H1 (cell line): Measurements from ENCODE around the gene MYO9A. TPM values are rescaled to one million over a fixed set of nuclear protein-coding genes. Genes with fewer than 3 reads are reported as not detected.

Experiments used
- CTCF ChIA-PET: fragments of 300-600 bp; sonication (Branson Sonifier 250); formaldehyde crosslinking; loops from one replicate; lab custom pipeline; 2021; ENCODE audit not compliant: partially characterized antibody; lab: Charles Lee
- POLR2A ChIA-PET: fragments of 300-600 bp; sonication (Branson Sonifier 250); formaldehyde crosslinking; loops from one replicate; lab custom pipeline; 2021; ENCODE audit warnings: inconsistent platforms; ENCODE audit not compliant: partially characterized antibody; lab: Charles Lee
- DNase-seq, 2 experiments: peaks; one replicate each; pipeline versions ENCODE4 v3.0.0 to v3.0.0-alpha.2; 2010 to 2022; ENCODE audit warnings: low spot score in 2 of 2, low read depth in 1 of 2, mixed read lengths in 1 of 2
- FAIRE-seq: peaks from 2 replicates; lab custom pipeline; 2011; peaks lifted over from hg19 to GRCh38; lab: Jason Lieb, UNC
- H2AFZ ChIP-seq: 2 replicates; pipeline ENCODE4 v1.8.1; 2012; ENCODE audit warnings: low read length, inconsistent platforms
- H2AK5ac ChIP-seq: 2 replicates; pipeline ENCODE4 v1.6.1; 2013; ENCODE audit warnings: low read depth, low read length
- H2BK120ac ChIP-seq: replicated peaks from 2 replicates; pipeline ENCODE3; 2013; ENCODE audit warnings: low read depth, low read length, inconsistent platforms
- H2BK12ac ChIP-seq: 2 replicates; pipeline ENCODE4 v1.6.1; 2013; ENCODE audit warnings: low read depth, low read length
- H2BK15ac ChIP-seq: 2 replicates; pipeline ENCODE4 v1.6.1; 2013; ENCODE audit warnings: low read length
- H2BK20ac ChIP-seq: 2 replicates; pipeline ENCODE4 v1.6.1; 2013; ENCODE audit warnings: low read length
- H2BK5ac ChIP-seq: 2 replicates; pipeline ENCODE4 v1.6.1; 2013; ENCODE audit warnings: low read depth, low read length
- H3K14ac ChIP-seq: 2 replicates; pipeline ENCODE4 v1.6.1; 2013; ENCODE audit warnings: inconsistent platforms; ENCODE audit not compliant: insufficient read length
- H3K18ac ChIP-seq: 2 replicates; pipeline ENCODE4 v1.6.1; 2013; ENCODE audit warnings: low read length; ENCODE audit errors: extremely low read depth
- H3K23ac ChIP-seq: 2 replicates; pipeline ENCODE4 v1.6.1; 2013; ENCODE audit warnings: inconsistent platforms; ENCODE audit not compliant: insufficient read length
- H3K23me2 ChIP-seq: 2 replicates; pipeline ENCODE4 v1.6.1; 2013; ENCODE audit warnings: low read depth, low read length
- H3K27ac ChIP-seq: 2 replicates; pipeline ENCODE4 v1.6.1; 2011; ENCODE audit warnings: low read depth, low read length, inconsistent platforms
- H3K27me3 ChIP-seq, 4 experiments: replicated peaks in 1 of 4; 1 replicate in 1 of 4; 2 replicates in 3 of 4; pipeline versions ENCODE4 v1.6.1 to v1.8.1; 2011 to 2013; ENCODE audit warnings: low read length in 3 of 4, mild to moderate bottlenecking in 3 of 4, inconsistent platforms in 2 of 4, mixed read lengths in 2 of 4, moderate library complexity in 1 of 4; ENCODE audit not compliant: control insufficient read depth in 3 of 4, insufficient read depth in 3 of 4; ENCODE audit errors: extremely low read depth in 1 of 4
- H3K36me3 ChIP-seq, 4 experiments: 2 replicates each; pipeline versions ENCODE4 v1.6.1 to v1.8.1; 2011 to 2013; ENCODE audit warnings: mild to moderate bottlenecking in 4 of 4, low read length in 3 of 4, moderate library complexity in 2 of 4, control low read depth in 1 of 4, inconsistent platforms in 1 of 4; ENCODE audit not compliant: insufficient read depth in 4 of 4, control insufficient read depth in 2 of 4
- H3K4ac ChIP-seq: replicated peaks from 2 replicates; pipeline ENCODE3; 2013; ENCODE audit warnings: low read length, low read depth, mixed read lengths, inconsistent platforms; ENCODE audit not compliant: insufficient read length
- H3K4me1 ChIP-seq, 4 experiments: replicated peaks in 1 of 4; 1 replicate in 1 of 4; 2 replicates in 3 of 4; pipeline versions ENCODE4 v1.6.1 to v1.8.1; 2011 to 2013; ENCODE audit warnings: low read length in 3 of 4, inconsistent platforms in 2 of 4, mixed read lengths in 1 of 4; ENCODE audit not compliant: insufficient read depth in 4 of 4, control insufficient read depth in 3 of 4
- H3K4me2 ChIP-seq, 2 experiments: 2 replicates each; pipeline versions ENCODE4 v1.6.1 to v1.8.1; 2011 to 2013; ENCODE audit warnings: low read depth in 2 of 2, low read length in 2 of 2, control low read depth in 1 of 2, inconsistent platforms in 1 of 2, mild to moderate bottlenecking in 1 of 2; ENCODE audit not compliant: insufficient read depth in 1 of 2
- H3K4me3 ChIP-seq, 4 experiments: fragments of 200-600, 300-600 bp in 1 of 4; sonication (generic), shearing (Covaris generic), sonication (Bioruptor Twin) in 1 of 4; 2 replicates each; pipeline versions ENCODE4 v1.5.1 to v1.8.1; 2011 to 2016; ENCODE audit warnings: low read length in 4 of 4, low read depth in 3 of 4, control low read depth in 2 of 4, inconsistent platforms in 2 of 4, mild to moderate bottlenecking in 2 of 4, mixed read lengths in 1 of 4, moderate library complexity in 1 of 4; ENCODE audit not compliant: insufficient read depth in 2 of 4; ENCODE audit errors: extremely low read depth in 1 of 4
- H3K56ac ChIP-seq: replicated peaks from 2 replicates; pipeline ENCODE3; 2013; ENCODE audit warnings: low read depth, mild to moderate bottlenecking, mixed read lengths, low read length, inconsistent platforms; ENCODE audit not compliant: insufficient read length
- H3K79me1 ChIP-seq: 2 replicates; pipeline ENCODE4 v1.6.1; 2013; ENCODE audit warnings: low read depth, low read length, control low read depth
- H3K79me2 ChIP-seq, 2 experiments: 2 replicates each; pipeline versions ENCODE4 v1.6.1 to v1.8.1; 2012 to 2013; ENCODE audit warnings: low read length in 2 of 2, mild to moderate bottlenecking in 2 of 2, inconsistent platforms in 1 of 2; ENCODE audit not compliant: insufficient read depth in 2 of 2, control insufficient read depth in 1 of 2
- H3K9ac ChIP-seq, 4 experiments: replicated peaks in 1 of 4; 1 replicate in 1 of 4; 2 replicates in 3 of 4; pipeline versions ENCODE4 v1.6.1 to v1.8.1; 2011 to 2013; ENCODE audit warnings: low read depth in 3 of 4, low read length in 3 of 4, control low read depth in 2 of 4, mild to moderate bottlenecking in 2 of 4, moderate library complexity in 2 of 4, inconsistent platforms in 1 of 4; ENCODE audit errors: extremely low read depth in 1 of 4
- H3K9me3 ChIP-seq, 2 experiments: 2 replicates each; pipeline versions ENCODE4 v1.6.1 to v1.8.1; 2012 to 2013; ENCODE audit warnings: mild to moderate bottlenecking in 2 of 2, moderate library complexity in 2 of 2, control low read depth in 1 of 2, inconsistent platforms in 1 of 2, low read depth in 1 of 2, low read length in 1 of 2, mixed read lengths in 1 of 2; ENCODE audit not compliant: insufficient read depth in 2 of 2
- H4K20me1 ChIP-seq, 2 experiments: replicated peaks in 1 of 2; 2 replicates each; pipeline versions ENCODE3 to v1.8.1; 2011 to 2013; ENCODE audit warnings: inconsistent platforms in 2 of 2, low read length in 2 of 2, mild to moderate bottlenecking in 1 of 2; ENCODE audit not compliant: insufficient read depth in 2 of 2, control insufficient read depth in 1 of 2
- H4K5ac ChIP-seq: 2 replicates; pipeline ENCODE4 v1.6.1; 2013; ENCODE audit warnings: low read length, low read depth, mixed read lengths, inconsistent platforms; ENCODE audit not compliant: insufficient read length
- H4K8ac ChIP-seq: 2 replicates; pipeline ENCODE4 v1.8.0; 2013; ENCODE audit warnings: mild to moderate bottlenecking, moderate library complexity, low read length, inconsistent platforms; ENCODE audit not compliant: insufficient read depth; ENCODE audit errors: extremely low read depth
- H4K91ac ChIP-seq: replicated peaks from 2 replicates; pipeline ENCODE3; 2013; ENCODE audit warnings: low read length, mixed read lengths, inconsistent platforms; ENCODE audit not compliant: insufficient read length
- ASH2L ChIP-seq: fragments of 200-600, 300-600 bp; sonication (generic); IDR thresholded peaks from one replicate; pipeline ENCODE4 v1.7.1; 2017; ENCODE audit warnings: low read length
- GTF2F1 ChIP-seq: IDR thresholded peaks from 2 replicates; pipeline ENCODE4 v1.6.1; 2012; ENCODE audit warnings: low read depth, low read length, improper control_type of control experiment, borderline replicate concordance
- HDAC2 ChIP-seq, 2 experiments: fragments of 300-600 bp in 1 of 2; sonication (generic) in 1 of 2; IDR thresholded peaks; 2 replicates each; pipeline ENCODE4 v1.6.1; 2011 to 2012; ENCODE audit warnings: low read depth in 2 of 2, low read length in 2 of 2, mild to moderate bottlenecking in 2 of 2, moderate library complexity in 2 of 2, borderline replicate concordance in 1 of 2, inconsistent platforms in 1 of 2
- RBBP5 ChIP-seq: IDR thresholded peaks from 2 replicates; pipeline ENCODE4 v1.7.1; 2012; ENCODE audit warnings: low read depth, mild to moderate bottlenecking, inconsistent platforms, low read length, moderate library complexity, borderline replicate concordance
- SIN3A ChIP-seq, 2 experiments: IDR thresholded peaks in 1 of 2; conservative IDR thresholded peaks in 1 of 2; 2 replicates each; pipeline ENCODE4 v1.6.1; 2011 to 2012; ENCODE audit warnings: low read length in 2 of 2, improper control_type of control experiment in 1 of 2, low read depth in 1 of 2, mild to moderate bottlenecking in 1 of 2
- WGBS, 2 experiments: shearing (Covaris generic) in 1 of 2; methylation state at CpG; one replicate each; pipeline versions ENCODE4 v1.1.6 to v1.1.7; 2013 to 2015; ENCODE audit warnings: low lambda C conversion rate in 2 of 2, mixed read lengths in 2 of 2, inconsistent platforms in 1 of 2, low coverage in 1 of 2, missing lambda C conversion rate in 1 of 2; ENCODE audit not compliant: insufficient replicate concordance in 2 of 2, insufficient coverage in 1 of 2, insufficient read length in 1 of 2; ENCODE audit errors: extremely low coverage in 1 of 2, missing lambda C conversion rate in 1 of 2; 5-methylcytosine and 5-hydroxymethylcytosine counted together
- polyA plus RNA-seq, 7 experiments: library from polyadenylated mRNA; depleted of rRNA in 3 of 7; stranded (reverse) in 5 of 7; unstranded in 2 of 7; fragments of >200 nt in 5 of 7; fragments of 200-250 nt in 2 of 7; gene quantifications; 1 replicate in 5 of 7; 2 replicates in 1 of 7; 4 replicates in 1 of 7; pipeline versions ENCODE4 v1.2.1 to v1.2.3, GENCODE V29; 2011 to 2013; ENCODE audit warnings: missing spikeins in 2 of 7, mixed read lengths in 2 of 7
- total RNA-seq: library from RNA; stranded (reverse); fragmentation: NEBNext Ultra II Directional; extraction: Animal tissue kit (Norgen Biotek cat#: 25700); gene quantifications from 2 replicates; pipeline ENCODE4 v1.2.1, GENCODE V29; 2021

Gene MYO9A
- total and polyA plus RNA-seq, 2 of the 8 experiments (the other 6 are each of a cell fraction or from before 2014, with no cell fraction given), result 3.9 to 26.0 TPM

DNA sequence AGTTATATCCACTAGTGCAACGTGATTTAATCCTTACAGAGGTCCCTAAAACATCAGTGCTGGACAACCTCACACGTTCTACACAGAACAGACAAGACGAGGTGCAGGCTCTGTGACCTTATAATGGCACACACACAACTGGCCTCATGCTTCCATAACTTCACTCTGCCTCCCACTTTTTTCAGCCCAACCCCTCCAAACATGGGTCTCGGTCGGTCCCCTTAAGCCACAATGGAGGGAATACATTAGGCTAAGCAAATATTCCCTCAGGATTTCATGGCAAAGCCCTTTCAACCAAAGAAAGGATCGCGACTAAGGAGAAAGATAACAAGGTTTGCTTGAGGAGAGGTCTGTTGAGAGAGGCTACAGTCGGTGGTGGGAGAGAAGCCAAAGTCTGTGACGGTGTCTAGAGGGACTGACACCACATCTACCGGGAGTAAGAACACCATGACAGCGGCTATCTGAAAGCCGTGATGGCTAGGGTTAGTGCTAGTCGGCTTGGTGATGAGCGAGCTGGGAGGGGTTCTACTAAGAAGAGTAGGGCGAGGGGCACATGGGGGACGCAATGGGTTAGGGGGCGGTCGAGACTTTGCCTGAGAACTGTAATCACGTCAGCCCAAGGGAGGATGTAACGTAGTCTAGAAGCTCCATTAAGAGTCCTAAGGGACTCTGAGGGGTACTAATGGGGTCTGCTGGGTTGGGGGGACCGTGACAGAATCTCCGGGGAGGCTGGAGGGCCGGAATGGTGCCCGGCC is 1.0 kb downstream of the MYO9A start:
- 5% methylated on average over 24 of the region's 24 CpGs; no CpG with 5 or more reads in 1 of the 2 experiments for WGBS, 2 experiments
- Histone ChIP-seq H3K79me1 (peaks cover 3% of the 10 kb centered on the region; the same call in 1 of the 2 replicates), H3K4me3 (peak overlapping the region; percentile 80 to 86 (median 84)), H3K14ac (no peak overlapping the region)
- FAIRE-seq, result no peak
- 0 out of 4 replicates have a peak, but pooled peaks of 1 of the 2 experiments have one; percentile 15 for TF ChIP-seq HDAC2 (IDR thresholded peaks at IDR 0.05; ENCODE audit: borderline replicate concordance in 1 of 2, low read depth in 2 of 2, low read length in 2 of 2)
- TF ChIP-seq SIN3A (conservative IDR thresholded peaks at IDR 0.05 in 1 of 2, IDR thresholded peaks at IDR 0.05 in 1 of 2; ENCODE audit: low read depth in 1 of 2, low read length in 2 of 2), result peak in 1 of 2 experiments; percentile 60; a peak in 1 of 4 replicates
- TF ChIP-seq ASH2L, result peak; percentile 22
- TF ChIP-seq GTF2F1, result no peak
- no peak for TF ChIP-seq RBBP5
- TF ChIP-seq, all 59 proteins: peak for 3
- H3K23me2 ChIP-seq, result peaks cover 11% of the 10 kb centered on the region
- no peak overlapping the region; the same call in 1 of the 2 replicates for H3K18ac ChIP-seq
- H3K36me3 ChIP-seq, result no peaks in the 10 kb centered on the region
- H3K9me3 ChIP-seq, result no peaks in the 10 kb centered on the region
- H3K9ac ChIP-seq, result peak overlapping the region in 3 of 4 experiments; percentile 51 to 59 (median 55); a peak in 5 of 7 replicates
- no peak overlapping the region for H2BK15ac ChIP-seq
- H3K56ac ChIP-seq, result no peak overlapping the region
- CTCF ChIA-PET, result interaction anchor here (1.5 kb wide), 1 partner anchor 17 kb away, joined by 3 read pairs; no protein-coding TSS in a partner anchor
- DNase-seq, result peak in 1 of 2 experiments; percentile 9
- H3K79me2 ChIP-seq, result peaks cover 0 to 35% of the 10 kb centered on the region in 2 experiments; a peak in 2 of 4 replicates
- H3K4ac ChIP-seq, result no peak overlapping the region
- no peaks in the 10 kb centered on the region; a peak in 1 of 7 replicates for H3K27me3 ChIP-seq
- H2BK12ac ChIP-seq, result peak overlapping the region; percentile 33; the same call in 1 of the 2 replicates
- no peak overlapping the region for H4K5ac ChIP-seq
- H4K91ac ChIP-seq, result no peak overlapping the region
- no peak overlapping the region for H2AK5ac ChIP-seq
- H3K4me1 ChIP-seq, result peaks cover 0 to 3% (median 2%) of the 10 kb centered on the region in 4 experiments; a peak in 4 of 7 replicates
- H3K4me2 ChIP-seq, result peak overlapping the region; percentile 79 to 93
- H2AFZ ChIP-seq, result no peak overlapping the region
- no peak overlapping the region for H3K23ac ChIP-seq
- no peak overlapping the region for H3K27ac ChIP-seq
- no peak overlapping the region for H2BK120ac ChIP-seq
- H4K20me1 ChIP-seq, result peaks cover 2 to 3% of the 10 kb centered on the region in 2 experiments
- no peak overlapping the region for H2BK20ac ChIP-seq
- POLR2A ChIA-PET, result interaction anchor here (0.5 to 1.9 kb wide), 3 partner anchors 9 to 273 kb away, joined by 3 to 6 read pairs (median 3); no protein-coding TSS in a partner anchor
- no peak overlapping the region for H2BK5ac ChIP-seq
- no peak overlapping the region for H4K8ac ChIP-seq
